Medulla oblongata (tissue), 1 donor: ENCODE data around the gene FBXL16.
"Not testable (repeated sequence)": the region's sequence is repeated elsewhere in the genome, so short reads cannot be mapped to it uniquely, and the experiment has no call there.

Experiments
- DNase-seq: peaks from one replicate; pipeline ENCODE4 v3.0.0-alpha.2; 2015; ENCODE audit errors: extremely low spot score

Gene FBXL16

GRCh38 chr16:692356-693108, 13.1 kb downstream of the FBXL16 start:
- no peak for DNase-seq

GRCh38 chr16:691242-691641, 14.4 kb downstream of the FBXL16 start:
- DNase-seq, result not testable (repeated sequence)

GRCh38 chr16:689175-689897, 16.3 kb downstream of the FBXL16 start:
- no peak for DNase-seq

GRCh38 chr16:687499-687898, 18.1 kb downstream of the FBXL16 start:
- no peak for DNase-seq

- DNase-seq, result no peak
These were observed 18.9 kb downstream of the FBXL16 start for GRCh38 chr16:686459-687260.

GRCh38 chr16:685967-686366, 19.6 kb downstream of the FBXL16 start:
- no peak for DNase-seq

GRCh38 chr16:684961-685696, 20.5 kb downstream of the FBXL16 start:
- no peak for DNase-seq

GRCh38 chr16:684071-684794, 21.4 kb downstream of the FBXL16 start, which contains the start of gene JMJD8:
JMJD8 (minus strand) TSS chr16:684334; CDS start chr16:684319, 15 bp downstream.
- peak; percentile 97 for DNase-seq

GRCh38 chr16:683396-684070, 22.1 kb downstream of the FBXL16 start:
- no peak for DNase-seq

GRCh38 chr16:682493-683395, 22.9 kb downstream of the FBXL16 start:
- DNase-seq, result no peak

- no peak for DNase-seq
These were observed 23.7 kb downstream of the FBXL16 start for GRCh38 chr16:681746-682427.

- peak; percentile 25 for DNase-seq
These were observed 24.4 kb downstream of the FBXL16 start for GRCh38 chr16:680967-681745.

- no peak for DNase-seq
These were observed 25.0 kb downstream of the FBXL16 start for GRCh38 chr16:680625-680945.

GRCh38 chr16:679814-680624, 25.6 kb downstream of the FBXL16 start, which contains the start of gene STUB1:
STUB1 (plus strand) TSS chr16:680410; CDS start chr16:680526, 116 bp downstream.
- peak; percentile 83 for DNase-seq

- peak; percentile 67 for DNase-seq
These were observed 26.5 kb downstream of the FBXL16 start for GRCh38 chr16:678858-679813.
